ENCODE data around the gene CYBC1.

DNA sequence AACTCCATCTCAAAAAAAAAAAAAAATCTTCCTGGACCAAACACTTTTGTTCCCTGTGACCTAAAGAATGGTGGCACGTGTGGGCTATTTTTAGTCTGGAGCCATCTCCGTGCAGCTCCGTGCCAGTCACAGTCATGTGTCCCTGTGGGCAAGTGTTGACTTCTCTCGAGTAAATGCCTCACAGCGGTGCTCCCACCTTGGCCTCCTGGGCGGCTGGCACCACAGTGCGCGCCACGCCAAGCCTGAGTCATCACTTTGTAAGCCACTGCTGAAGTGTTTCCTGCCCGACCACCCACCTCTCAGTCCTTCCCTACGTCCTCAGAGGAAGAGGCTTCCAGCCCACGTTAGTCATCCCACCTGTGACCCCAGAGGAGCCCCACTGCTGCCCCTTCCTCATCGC, 43.3 kb downstream of the CYBC1 start:
- no peak for TF ChIP-seq POLR2A (IDR thresholded peaks at IDR 0.05; ENCODE audit: low read depth, low read length)
- TF ChIP-seq, protein P1, sequence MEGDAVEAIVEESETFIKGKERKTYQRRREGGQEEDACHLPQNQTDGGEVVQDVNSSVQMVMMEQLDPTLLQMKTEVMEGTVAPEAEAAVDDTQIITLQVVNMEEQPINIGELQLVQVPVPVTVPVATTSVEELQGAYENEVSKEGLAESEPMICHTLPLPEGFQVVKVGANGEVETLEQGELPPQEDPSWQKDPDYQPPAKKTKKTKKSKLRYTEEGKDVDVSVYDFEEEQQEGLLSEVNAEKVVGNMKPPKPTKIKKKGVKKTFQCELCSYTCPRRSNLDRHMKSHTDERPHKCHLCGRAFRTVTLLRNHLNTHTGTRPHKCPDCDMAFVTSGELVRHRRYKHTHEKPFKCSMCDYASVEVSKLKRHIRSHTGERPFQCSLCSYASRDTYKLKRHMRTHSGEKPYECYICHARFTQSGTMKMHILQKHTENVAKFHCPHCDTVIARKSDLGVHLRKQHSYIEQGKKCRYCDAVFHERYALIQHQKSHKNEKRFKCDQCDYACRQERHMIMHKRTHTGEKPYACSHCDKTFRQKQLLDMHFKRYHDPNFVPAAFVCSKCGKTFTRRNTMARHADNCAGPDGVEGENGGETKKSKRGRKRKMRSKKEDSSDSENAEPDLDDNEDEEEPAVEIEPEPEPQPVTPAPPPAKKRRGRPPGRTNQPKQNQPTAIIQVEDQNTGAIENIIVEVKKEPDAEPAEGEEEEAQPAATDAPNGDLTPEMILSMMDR (conservative IDR thresholded peaks at IDR 0.05; ENCODE audit: low read depth, low read length), result no peak
- no peak for TF ChIP-seq NFE2L2 (IDR thresholded peaks at IDR 0.05; ENCODE audit: low read depth, low read length)
- TF ChIP-seq MAFK (IDR thresholded peaks at IDR 0.05; ENCODE audit: low read depth, low read length), result no peak
- TF ChIP-seq MXI1 (IDR thresholded peaks at IDR 0.05; ENCODE audit: borderline replicate concordance, low read depth, low read length), result no peak
- TF ChIP-seq SMC3 (IDR thresholded peaks at IDR 0.05; ENCODE audit: low read depth, low read length), result no peak
- TF ChIP-seq FOS (IDR thresholded peaks at IDR 0.05; ENCODE audit: low read depth, low read length), result no peak
- TF ChIP-seq RAD21 (IDR thresholded peaks at IDR 0.05; ENCODE audit: low read length), result no peak
- TF ChIP-seq, protein P2, sequence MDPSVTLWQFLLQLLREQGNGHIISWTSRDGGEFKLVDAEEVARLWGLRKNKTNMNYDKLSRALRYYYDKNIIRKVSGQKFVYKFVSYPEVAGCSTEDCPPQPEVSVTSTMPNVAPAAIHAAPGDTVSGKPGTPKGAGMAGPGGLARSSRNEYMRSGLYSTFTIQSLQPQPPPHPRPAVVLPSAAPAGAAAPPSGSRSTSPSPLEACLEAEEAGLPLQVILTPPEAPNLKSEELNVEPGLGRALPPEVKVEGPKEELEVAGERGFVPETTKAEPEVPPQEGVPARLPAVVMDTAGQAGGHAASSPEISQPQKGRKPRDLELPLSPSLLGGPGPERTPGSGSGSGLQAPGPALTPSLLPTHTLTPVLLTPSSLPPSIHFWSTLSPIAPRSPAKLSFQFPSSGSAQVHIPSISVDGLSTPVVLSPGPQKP (IDR thresholded peaks at IDR 0.05; ENCODE audit: borderline replicate concordance, low read depth, low read length), result no peak
- no peak for TF ChIP-seq RCOR1 (IDR thresholded peaks at IDR 0.05; ENCODE audit: insufficient replicate concordance, low read length)
- TF ChIP-seq CEBPB (IDR thresholded peaks at IDR 0.05; ENCODE audit: low read depth, low read length), result no peak
- TF ChIP-seq CHD1 (IDR thresholded peaks at IDR 0.05; ENCODE audit: low read depth, low read length), result no peak
- no peak for TF ChIP-seq BHLHE40 (IDR thresholded peaks at IDR 0.05; ENCODE audit: low read depth, low read length)
- TF ChIP-seq, protein P3, sequence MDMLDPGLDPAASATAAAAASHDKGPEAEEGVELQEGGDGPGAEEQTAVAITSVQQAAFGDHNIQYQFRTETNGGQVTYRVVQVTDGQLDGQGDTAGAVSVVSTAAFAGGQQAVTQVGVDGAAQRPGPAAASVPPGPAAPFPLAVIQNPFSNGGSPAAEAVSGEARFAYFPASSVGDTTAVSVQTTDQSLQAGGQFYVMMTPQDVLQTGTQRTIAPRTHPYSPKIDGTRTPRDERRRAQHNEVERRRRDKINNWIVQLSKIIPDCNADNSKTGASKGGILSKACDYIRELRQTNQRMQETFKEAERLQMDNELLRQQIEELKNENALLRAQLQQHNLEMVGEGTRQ (IDR thresholded peaks at IDR 0.05; ENCODE audit: low read depth, low read length), result no peak

Measured in IMR-90 (cell line).